Neuronal stem cell (in vitro differentiated cells): ENCODE results near the gene FOXC2.

Experiments
- DNase-seq: peaks from one replicate; pipeline ENCODE4 v3.0.0-alpha.2; 2013; ENCODE audit warnings: low spot score
- H2AFZ ChIP-seq: one replicate; pipeline ENCODE4 v1.6.1; 2013; ENCODE audit warnings: mild to moderate bottlenecking, low read length, inconsistent platforms
- H2AK5ac ChIP-seq: 2 replicates; pipeline ENCODE4 v1.6.1; 2013; ENCODE audit warnings: low read depth, mild to moderate bottlenecking, inconsistent platforms, low read length, moderate library complexity, mixed read lengths
- H2BK120ac ChIP-seq: 2 replicates; pipeline ENCODE4 v1.6.1; 2013; ENCODE audit warnings: low read depth, mild to moderate bottlenecking, inconsistent platforms, low read length, moderate library complexity, mixed read lengths
- H2BK12ac ChIP-seq: one replicate; pipeline ENCODE4 v1.6.1; 2013; ENCODE audit warnings: low read length, inconsistent platforms
- H2BK15ac ChIP-seq: 2 replicates; pipeline ENCODE4 v1.6.1; 2013; ENCODE audit warnings: mild to moderate bottlenecking, low read length, inconsistent platforms, mixed read lengths
- H2BK5ac ChIP-seq: one replicate; pipeline ENCODE4 v1.6.1; 2013; ENCODE audit warnings: inconsistent platforms, mild to moderate bottlenecking, low read length, moderate library complexity
- H3K14ac ChIP-seq: one replicate; pipeline ENCODE4 v1.6.1; 2013; ENCODE audit warnings: low read length, inconsistent platforms
- H3K18ac ChIP-seq: 2 replicates; pipeline ENCODE4 v1.6.1; 2013; ENCODE audit warnings: low read length, inconsistent platforms
- H3K23ac ChIP-seq: 2 replicates; pipeline ENCODE4 v1.6.1; 2013; ENCODE audit warnings: low read depth, mild to moderate bottlenecking, mixed read lengths, low read length, inconsistent platforms; ENCODE audit not compliant: poor library complexity
- H3K27ac ChIP-seq: replicated peaks from 3 replicates; pipeline ENCODE4 v1.5.1; 2013; ENCODE audit warnings: low read length, inconsistent platforms
- H3K27me3 ChIP-seq, 3 experiments: 2 replicates each; pipeline ENCODE4 v1.6.1; 2013; ENCODE audit warnings: low read length in 3 of 3, mild to moderate bottlenecking in 2 of 3, inconsistent platforms in 1 of 3, low read depth in 1 of 3, mixed read lengths in 1 of 3, moderate library complexity in 1 of 3; ENCODE audit not compliant: control insufficient read depth in 3 of 3, insufficient read depth in 3 of 3
- H3K36me3 ChIP-seq, 2 donors: replicated peaks in 1 of 2; 2 replicates each; pipeline ENCODE4 v1.6.1; 2013; ENCODE audit warnings: low read length in 2 of 2; ENCODE audit not compliant: control insufficient read depth in 2 of 2, insufficient read depth in 2 of 2
- H3K4ac ChIP-seq: 2 replicates; pipeline ENCODE4 v1.6.1; 2013; ENCODE audit warnings: inconsistent platforms, mild to moderate bottlenecking, low read length, moderate library complexity
- H3K4me1 ChIP-seq, 2 donors: 1 replicate in 1 of 2; 2 replicates in 1 of 2; pipeline ENCODE4 v1.6.1; 2013; ENCODE audit warnings: low read length in 2 of 2, low read depth in 1 of 2; ENCODE audit not compliant: control insufficient read depth in 2 of 2, insufficient read depth in 1 of 2
- H3K4me2 ChIP-seq: one replicate; pipeline ENCODE4 v1.6.1; 2013; ENCODE audit warnings: mild to moderate bottlenecking, low read length, inconsistent platforms; ENCODE audit not compliant: insufficient read depth, poor library complexity, severe bottlenecking
- H3K4me3 ChIP-seq, 2 donors: 2 replicates each; pipeline ENCODE4 v1.5.1; 2013; ENCODE audit warnings: low read length in 2 of 2, mild to moderate bottlenecking in 2 of 2, inconsistent platforms in 1 of 2, moderate library complexity in 1 of 2
- H3K79me1 ChIP-seq: one replicate; pipeline ENCODE4 v1.6.1; 2013; ENCODE audit warnings: low read depth, mild to moderate bottlenecking, inconsistent platforms, low read length, moderate library complexity
- H3K9ac ChIP-seq: one replicate; pipeline ENCODE4 v1.6.1; 2013; ENCODE audit warnings: mild to moderate bottlenecking, low read depth, low read length, inconsistent platforms; ENCODE audit not compliant: poor library complexity
- H3K9me3 ChIP-seq, 2 donors: replicated peaks in 1 of 2; 2 replicates each; pipeline versions ENCODE3 to v1.6.1; 2013; ENCODE audit warnings: low read length in 2 of 2, mild to moderate bottlenecking in 2 of 2, inconsistent platforms in 1 of 2, low read depth in 1 of 2, mixed read lengths in 1 of 2, moderate library complexity in 1 of 2; ENCODE audit not compliant: control insufficient read depth in 2 of 2, insufficient read depth in 1 of 2
- H4K8ac ChIP-seq: one replicate; pipeline ENCODE4 v1.6.1; 2013; ENCODE audit warnings: low read depth, mild to moderate bottlenecking, inconsistent platforms, low read length, moderate library complexity
- H4K91ac ChIP-seq: one replicate; pipeline ENCODE4 v1.6.1; 2013; ENCODE audit warnings: low read length, low read depth, mild to moderate bottlenecking, inconsistent platforms; ENCODE audit not compliant: poor library complexity
- WGBS, 2 donors: extraction: QIAGEN DNeasy Blood & Tissue Kit; methylation state at CpG; one replicate each; pipeline ENCODE4 v1.1.7; 2013; ENCODE audit warnings: missing lambda C conversion rate in 2 of 2, mixed read lengths in 1 of 2; ENCODE audit not compliant: insufficient read length in 2 of 2, insufficient replicate concordance in 1 of 2; ENCODE audit errors: extremely low coverage in 2 of 2; 5-methylcytosine and 5-hydroxymethylcytosine counted together

FOXC2 gene

DNA sequence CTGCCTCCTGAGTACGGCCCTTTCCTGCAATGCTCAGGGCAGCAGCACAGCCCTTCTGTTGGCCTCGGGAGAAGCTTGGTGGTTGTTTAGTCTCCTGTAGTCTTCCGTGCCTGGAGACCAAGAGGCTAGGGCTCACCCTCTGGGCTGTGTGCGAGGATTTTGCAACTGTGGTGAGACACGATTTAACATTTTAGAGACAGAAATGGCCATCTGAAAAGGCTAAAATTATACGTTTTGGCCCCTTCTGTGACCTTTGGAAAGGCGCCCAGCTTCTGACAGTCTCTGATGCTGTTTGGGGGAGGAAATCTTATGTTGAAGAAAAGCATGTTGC is 44.9 kb downstream of the FOXC2 start:
- Histone ChIP-seq H3K27me3 (peaks cover 0 to 20% (median 0%) of the 10 kb centered on the region in 3 experiments), H3K4me3 (no peak overlapping the region), H3K18ac (no peak overlapping the region), H2BK5ac (no peak overlapping the region), H3K27ac (no peak overlapping the region), H3K14ac (no peak overlapping the region), H2BK12ac (no peak overlapping the region), H3K4me2 (no peak overlapping the region), H3K9me3 (no peaks in the 10 kb centered on the region), H2AK5ac (no peak overlapping the region), H3K4ac (no peak overlapping the region), H4K8ac (no peak overlapping the region), H3K23ac (no peak overlapping the region), H2AFZ (no peak overlapping the region), H2BK15ac (no peak overlapping the region), H3K36me3 (no peaks in the 10 kb centered on the region), H4K91ac (no peak overlapping the region), H2BK120ac (no peak overlapping the region), H3K79me1 (no peaks in the 10 kb centered on the region), H3K9ac (no peak overlapping the region), H3K4me1 (no peaks in the 10 kb centered on the region)
- no peak for DNase-seq
- no CpG with 5 or more reads among the region's 7 CpGs for WGBS, 2 donors

DNA sequence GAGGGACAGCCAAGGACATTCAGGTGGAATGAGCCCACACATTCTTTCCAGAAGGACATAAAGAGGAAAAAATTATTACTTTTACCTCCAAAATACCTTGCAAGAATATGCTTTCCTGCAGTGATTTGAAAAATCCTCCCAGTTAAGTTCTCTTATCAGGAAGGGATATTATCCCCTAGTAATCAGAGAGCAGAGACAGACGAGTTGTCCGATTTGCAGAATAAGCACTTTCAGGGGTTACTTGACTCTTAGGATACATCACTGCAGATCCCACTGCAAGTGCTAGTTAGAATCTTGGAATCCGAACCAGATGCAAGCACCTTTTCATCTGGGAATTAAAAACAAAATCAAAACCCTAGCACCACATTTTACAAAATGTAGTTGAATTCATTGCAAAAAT is 45.3 kb downstream of the FOXC2 start:
- peaks cover 0 to 20% (median 0%) of the 10 kb centered on the region in 3 experiments for H3K27me3 ChIP-seq
- no peak overlapping the region for H3K27ac ChIP-seq

DNA sequence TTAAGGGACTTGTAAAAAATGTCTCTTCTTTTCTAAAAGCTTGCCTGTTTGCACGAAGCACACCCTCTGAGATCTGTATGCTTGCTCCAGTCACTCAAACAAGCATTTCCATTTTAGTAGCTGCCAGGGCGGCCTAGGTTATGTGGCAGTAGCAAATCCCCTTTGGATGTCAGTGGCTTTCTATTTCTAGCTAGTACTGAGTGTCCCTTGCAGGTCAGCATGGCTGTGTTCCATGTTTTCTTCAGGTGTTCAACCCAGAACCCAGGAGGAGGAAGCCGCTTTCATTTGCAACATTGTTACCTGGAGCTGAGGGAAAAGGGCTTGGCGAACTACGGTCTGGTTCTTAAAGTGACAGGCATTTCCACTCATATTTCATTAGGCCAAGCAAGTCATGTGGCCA is 48.1 kb downstream of the FOXC2 start:
- Histone ChIP-seq H3K27me3 (peaks cover 0 to 20% (median 0%) of the 10 kb centered on the region in 3 experiments), H3K4me3 (no peak overlapping the region), H3K4me2 (no peak overlapping the region), H3K14ac (no peak overlapping the region), H2AFZ (no peak overlapping the region), H2BK120ac (no peak overlapping the region), H2AK5ac (no peak overlapping the region), H3K36me3 (no peaks in the 10 kb centered on the region), H3K18ac (no peak overlapping the region), H3K79me1 (no peaks in the 10 kb centered on the region), H2BK5ac (no peak overlapping the region), H4K91ac (no peak overlapping the region), H3K27ac (no peak overlapping the region), H3K23ac (no peak overlapping the region), H2BK15ac (no peak overlapping the region), H4K8ac (no peak overlapping the region), H3K4ac (no peak overlapping the region), H3K9ac (no peak overlapping the region), H3K9me3 (no peaks in the 10 kb centered on the region), H2BK12ac (no peak overlapping the region), H3K4me1 (no peaks in the 10 kb centered on the region)
- DNase-seq: no peak
- no CpG with 5 or more reads among the region's 5 CpGs for WGBS, 2 donors

More for the DNA sequence above, 45.3 kb downstream of the FOXC2 start:
- H3K4me3 ChIP-seq: no peak overlapping the region
- H3K4me2 ChIP-seq: no peak overlapping the region
- no peak for DNase-seq
- no peak overlapping the region for H3K14ac ChIP-seq
- H2BK15ac ChIP-seq: no peak overlapping the region
- no peaks in the 10 kb centered on the region for H3K9me3 ChIP-seq
- H2AK5ac ChIP-seq: no peak overlapping the region
- no peak overlapping the region for H4K91ac ChIP-seq
- no peaks in the 10 kb centered on the region for H3K36me3 ChIP-seq
- H3K4ac ChIP-seq: no peak overlapping the region
- no peaks in the 10 kb centered on the region for H3K4me1 ChIP-seq
- no CpG with 5 or more reads among the region's 3 CpGs for WGBS, 2 donors
- no peak overlapping the region for H4K8ac ChIP-seq
- H3K79me1 ChIP-seq: no peaks in the 10 kb centered on the region
- H3K9ac ChIP-seq: no peak overlapping the region
- H2AFZ ChIP-seq: no peak overlapping the region
- no peak overlapping the region for H2BK12ac ChIP-seq
- no peak overlapping the region for H3K23ac ChIP-seq
- no peak overlapping the region for H2BK120ac ChIP-seq
- no peak overlapping the region for H3K18ac ChIP-seq
- no peak overlapping the region for H2BK5ac ChIP-seq

DNA sequence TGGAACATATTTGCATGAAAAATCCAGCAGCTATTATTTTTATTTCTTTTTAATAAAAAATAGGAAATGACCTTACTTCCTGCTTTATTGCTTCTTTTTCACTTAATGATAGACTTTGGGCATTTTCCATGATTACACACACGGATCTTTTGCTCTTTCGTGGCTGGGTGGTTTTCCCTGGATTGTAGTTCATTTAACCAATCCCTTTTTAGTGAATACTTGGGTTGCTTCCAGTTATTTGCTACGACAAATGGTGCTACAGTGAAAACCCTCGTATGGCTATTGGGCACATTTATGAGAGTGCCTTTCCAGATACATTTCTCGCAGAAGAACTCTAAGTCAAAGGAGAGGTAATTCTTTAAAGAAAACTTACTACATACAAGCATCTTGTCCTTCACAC is 50.3 kb downstream of the FOXC2 start:
- no peak overlapping the region for H3K4ac ChIP-seq
- no peak overlapping the region for H3K27ac ChIP-seq
- no peak overlapping the region for H2BK5ac ChIP-seq

More for the DNA sequence above, 50.3 kb downstream of the FOXC2 start:
- Histone ChIP-seq H3K9ac (no peak overlapping the region), H3K23ac (no peak overlapping the region), H3K4me2 (no peak overlapping the region), H2AFZ (no peak overlapping the region), H2AK5ac (no peak overlapping the region), H4K8ac (no peak overlapping the region), H3K14ac (no peak overlapping the region), H2BK12ac (no peak overlapping the region), H3K4me3 (no peak overlapping the region), H2BK120ac (no peak overlapping the region), H3K4me1 (no peaks in the 10 kb centered on the region), H3K36me3 (no peaks in the 10 kb centered on the region), H4K91ac (no peak overlapping the region), H3K27me3 (peaks cover 0 to 10% (median 0%) of the 10 kb centered on the region in 3 experiments), H3K18ac (no peak overlapping the region), H3K79me1 (no peaks in the 10 kb centered on the region), H3K9me3 (no peaks in the 10 kb centered on the region), H2BK15ac (no peak overlapping the region)
- WGBS, 2 donors: no CpG with 5 or more reads among the region's 5 CpGs
- DNase-seq: no peak
